PC-9 (cell line): ENCODE measurements around the gene C3orf70. TPM values are rescaled to one million over a fixed set of nuclear protein-coding genes. Genes with fewer than 3 reads are reported as not detected.

Experiments used
- BruUV-seq: library from RNA; stranded (reverse); fragments of 400-500 nt; replicated peaks from 2 replicates; lab custom pipeline; 2021; lab: Mats Ljungman, UMichigan
- CTCF ChIA-PET: fragments of 300-600 bp; sonication (Branson Sonifier 250); formaldehyde crosslinking; loops from one replicate; lab custom pipeline; 2022; ENCODE audit warnings: antibody characterized with exemption; lab: Charles Lee
- POLR2A ChIA-PET: fragments of 300-600 bp; sonication (Branson Sonifier 250); formaldehyde crosslinking; loops from one replicate; lab custom pipeline; 2022; ENCODE audit warnings: antibody characterized with exemption; ENCODE audit not compliant: unreplicated experiment; lab: Charles Lee
- DNase-seq, 2 experiments: peaks; one replicate each; pipeline versions ENCODE4 v3.0.0 to v3.0.0-alpha.2; 2015 to 2022; ENCODE audit warnings: mixed read lengths in 1 of 2
- H2AFZ ChIP-seq: fragments of 200-600 bp; sonication (generic); 2 replicates; pipeline ENCODE4 v1.8.1; 2017; ENCODE audit warnings: antibody characterized with exemption
- H3F3A ChIP-seq: fragments of 200-600 bp; sonication (generic); 2 replicates; pipeline ENCODE4 v1.8.1; 2017; ENCODE audit warnings: antibody characterized with exemption, mild to moderate bottlenecking, low read depth; ENCODE audit not compliant: insufficient read depth
- H3K27ac ChIP-seq: fragments of 200-600 bp; sonication (generic); 2 replicates; pipeline ENCODE4 v1.6.1; 2016; ENCODE audit warnings: mixed run types
- H3K27me3 ChIP-seq: fragments of 200-600 bp; sonication (generic); 2 replicates; pipeline ENCODE4 v1.6.1; 2016; ENCODE audit warnings: low read depth, mixed run types; ENCODE audit not compliant: insufficient read depth
- H3K36me3 ChIP-seq: fragments of 200-600 bp; sonication (generic); 2 replicates; pipeline ENCODE4 v1.6.1; 2016; ENCODE audit warnings: low read depth, mixed run types
- H3K4me1 ChIP-seq: fragments of 200-600 bp; sonication (generic); replicated peaks from 2 replicates; pipeline ENCODE4 v1.6.1; 2016; ENCODE audit warnings: mixed run types; ENCODE audit not compliant: insufficient read depth
- H3K4me2 ChIP-seq: fragments of 200-600 bp; sonication (generic); 2 replicates; pipeline ENCODE4 v1.6.1; 2017; ENCODE audit warnings: mixed run types
- H3K4me3 ChIP-seq: fragments of 200-600 bp; sonication (generic); 2 replicates; pipeline ENCODE4 v1.6.1; 2016; ENCODE audit warnings: mixed run types
- H3K79me2 ChIP-seq: fragments of 200-600 bp; sonication (generic); 2 replicates; pipeline ENCODE4 v1.6.1; 2017; ENCODE audit warnings: low read depth, mixed run types
- H3K9me2 ChIP-seq: fragments of 200-600 bp; sonication (generic); 2 replicates; pipeline ENCODE4 v1.8.1; 2017; ENCODE audit warnings: mild to moderate bottlenecking; ENCODE audit not compliant: insufficient read depth
- H3K9me3 ChIP-seq: fragments of 200-600 bp; sonication (generic); 2 replicates; pipeline ENCODE4 v1.8.1; 2016; ENCODE audit warnings: low read depth; ENCODE audit not compliant: insufficient read depth
- H4K20me1 ChIP-seq: fragments of 200-600 bp; sonication (generic); 2 replicates; pipeline ENCODE4 v1.8.1; 2017; ENCODE audit not compliant: insufficient read depth
- CTCF ChIP-seq: fragments of 200-600 bp; sonication (generic); conservative IDR thresholded peaks from 2 replicates; pipeline ENCODE4 v1.6.1; 2017; ENCODE audit warnings: mixed run types, antibody characterized with exemption, mild to moderate bottlenecking, moderate library complexity
- EZH2 ChIP-seq: fragments of 200-600 bp; sonication (generic); IDR thresholded peaks from 2 replicates; pipeline ENCODE4 v1.8.0; 2017; ENCODE audit warnings: antibody characterized with exemption, low read depth
- intact Hi-C: fragments of 100-400 bp; cut with micrococcal nuclease; formaldehyde crosslinking; loops from one replicate; pipeline ENCODE4 v1.10.0; 2022; ENCODE audit not compliant: unreplicated experiment
- total RNA-seq: library from RNA; stranded (reverse); gene quantifications from 2 replicates; pipeline ENCODE4 v1.2.3, GENCODE V29; 2021

The C3orf70 gene
- total RNA-seq, 1 experiment from 2014 or later, result not detected

- Histone ChIP-seq H3F3A (no peaks in the 10 kb centered on the region), H3K27ac (no peak overlapping the region), H3K9me3 (no peaks in the 10 kb centered on the region), H3K9me2 (no peaks in the 10 kb centered on the region), H3K4me3 (no peak overlapping the region), H2AFZ (no peak overlapping the region), H3K4me2 (no peak overlapping the region), H3K4me1 (no peaks in the 10 kb centered on the region), H3K27me3 (no peaks in the 10 kb centered on the region), H3K36me3 (no peaks in the 10 kb centered on the region), H3K79me2 (no peaks in the 10 kb centered on the region), H4K20me1 (no peaks in the 10 kb centered on the region)
- peak in 1 of 2 experiments; percentile 19 for DNase-seq
- intact Hi-C loops, result no loop called here
- no TSS peak for BruUV-seq
- CTCF ChIA-PET, result no interaction called here
- POLR2A ChIA-PET, result no interaction called here
- no peak for TF ChIP-seq EZH2
- no peak for TF ChIP-seq CTCF
These were observed 46.3 kb upstream of the C3orf70 start for GRCh38 chr3:185199206-185199605.

- Histone ChIP-seq H3F3A (no peaks in the 10 kb centered on the region), H2AFZ (no peak overlapping the region), H3K79me2 (no peaks in the 10 kb centered on the region), H3K36me3 (no peaks in the 10 kb centered on the region), H4K20me1 (no peaks in the 10 kb centered on the region), H3K9me2 (no peaks in the 10 kb centered on the region), H3K27me3 (no peaks in the 10 kb centered on the region), H3K4me1 (no peaks in the 10 kb centered on the region), H3K9me3 (no peaks in the 10 kb centered on the region), H3K4me3 (no peak overlapping the region), H3K27ac (no peak overlapping the region), H3K4me2 (no peak overlapping the region)
- BruUV-seq, result no TSS peak
- peak in 1 of 2 experiments; percentile 21 for DNase-seq
- ChIA-PET POLR2A (no interaction called here), CTCF (no interaction called here)
- intact Hi-C loops, result no loop called here
- TF ChIP-seq EZH2, result no peak
- TF ChIP-seq CTCF, result no peak
These were observed 44.2 kb upstream of the C3orf70 start for GRCh38 chr3:185197068-185197467.

- H3F3A ChIP-seq, result no peaks in the 10 kb centered on the region
- H3K4me2 ChIP-seq, result no peak overlapping the region
- no peaks in the 10 kb centered on the region for H3K4me1 ChIP-seq
- CTCF ChIA-PET, result no interaction called here
- H3K9me2 ChIP-seq, result no peaks in the 10 kb centered on the region
- no peak overlapping the region for H3K27ac ChIP-seq
- H2AFZ ChIP-seq, result no peak overlapping the region
- H3K79me2 ChIP-seq, result no peaks in the 10 kb centered on the region
- BruUV-seq, result no TSS peak
- TF ChIP-seq EZH2 (no peak), CTCF (no peak)
- H3K9me3 ChIP-seq, result no peaks in the 10 kb centered on the region
- POLR2A ChIA-PET, result interaction anchor here (0.7 kb wide), 1 partner anchor 170 kb away, joined by 4 read pairs; no protein-coding TSS in a partner anchor
- no peaks in the 10 kb centered on the region for H3K27me3 ChIP-seq
- H4K20me1 ChIP-seq, result no peaks in the 10 kb centered on the region
- no peak for DNase-seq
- H3K4me3 ChIP-seq, result no peak overlapping the region
- no peaks in the 10 kb centered on the region for H3K36me3 ChIP-seq
- intact Hi-C loops, result no loop called here
These were observed 42.8 kb upstream of the C3orf70 start for GRCh38 chr3:185195652-185196051.
